NCI-H446 treated with DMSO at 0.1 percent for 48 hours (cell line): ENCODE measurements around the gene SLIT1.
A peak's percentile ranks its signal among the peaks of the same experiment; 100 is the strongest.

ENCODE experiments used
- DNase-seq: peaks from one replicate; lab custom pipeline; 2025; lab: John Stamatoyannopoulos, UW

SLIT1 gene

DNA sequence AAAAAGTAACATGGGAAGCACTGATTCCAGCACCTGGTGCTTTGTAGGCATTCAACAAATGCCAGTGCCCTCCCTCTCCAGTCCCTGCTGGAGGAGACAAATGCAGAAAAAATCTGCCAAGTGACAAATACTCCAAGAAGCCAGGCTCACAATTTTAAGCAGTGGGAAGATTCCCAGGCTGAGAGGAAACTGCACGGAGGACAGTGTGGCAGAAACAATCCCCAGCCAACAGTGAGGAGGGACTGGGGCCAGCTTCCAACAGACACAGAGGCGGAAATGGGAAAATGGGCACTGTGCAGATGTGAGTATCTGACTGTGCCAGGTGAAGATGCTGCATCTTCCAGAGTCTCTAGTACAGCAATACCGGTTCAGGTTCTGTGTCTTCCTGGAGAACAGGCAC, 106.3 kb downstream of the SLIT1 start:
- DNase-seq, result no peak

DNA sequence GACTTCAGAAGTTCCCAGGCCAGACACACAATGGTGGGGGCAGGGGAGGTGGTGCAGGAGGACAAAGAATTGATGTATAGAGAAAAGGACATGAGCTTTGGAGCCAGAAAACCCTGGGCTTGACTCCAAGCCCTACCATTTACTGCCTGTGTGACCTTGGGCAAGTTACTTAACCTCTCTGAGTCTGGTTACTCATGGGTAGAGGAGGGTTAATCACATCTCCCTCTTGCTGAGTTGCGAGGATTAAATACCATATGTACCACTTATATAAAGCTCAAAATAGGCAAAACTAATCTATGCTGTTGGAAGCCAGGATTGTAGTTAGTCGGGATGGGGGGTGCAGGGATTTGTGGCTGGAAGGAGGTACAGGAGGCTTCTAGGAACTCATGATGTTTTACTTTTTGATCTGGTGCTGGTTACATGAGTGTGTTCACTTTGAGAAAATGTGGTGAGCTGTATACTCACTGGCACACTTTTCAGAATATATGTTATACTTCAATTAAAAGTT, 106.8 kb downstream of the SLIT1 start:
- no peak for DNase-seq

DNA sequence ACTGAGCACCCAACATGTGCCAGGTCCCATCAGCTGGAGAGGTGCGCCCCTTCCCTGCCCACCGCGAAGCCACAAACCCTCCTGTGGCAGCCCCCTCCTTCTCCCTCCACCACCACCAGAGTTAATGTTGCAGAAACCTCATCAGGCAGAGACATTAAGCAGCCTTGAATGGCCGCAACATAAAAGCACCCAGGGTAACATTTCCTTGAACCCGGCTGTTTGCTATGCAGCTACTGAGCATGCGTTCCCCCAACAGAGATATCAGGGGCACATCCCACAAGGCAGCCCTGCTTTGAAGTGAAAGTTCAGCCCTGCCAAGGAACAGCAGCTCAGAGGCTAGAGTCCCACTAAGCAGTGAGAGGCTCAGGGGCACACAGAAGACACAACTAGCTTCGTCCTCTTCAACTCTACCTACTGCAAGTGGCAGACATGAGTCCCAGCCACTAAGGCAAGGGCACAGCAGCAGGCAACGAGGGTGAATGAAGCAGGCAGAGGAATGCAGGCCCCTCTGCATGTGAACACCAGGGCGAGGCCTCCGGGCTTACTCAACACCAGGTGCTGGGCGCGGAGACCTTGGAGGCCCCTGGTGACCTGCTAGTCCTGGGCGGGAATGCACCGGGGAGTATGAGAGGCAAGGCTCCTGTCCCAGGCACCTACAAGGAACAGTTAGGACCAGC, 107.4 kb downstream of the SLIT1 start:
- DNase-seq, result no peak

DNA sequence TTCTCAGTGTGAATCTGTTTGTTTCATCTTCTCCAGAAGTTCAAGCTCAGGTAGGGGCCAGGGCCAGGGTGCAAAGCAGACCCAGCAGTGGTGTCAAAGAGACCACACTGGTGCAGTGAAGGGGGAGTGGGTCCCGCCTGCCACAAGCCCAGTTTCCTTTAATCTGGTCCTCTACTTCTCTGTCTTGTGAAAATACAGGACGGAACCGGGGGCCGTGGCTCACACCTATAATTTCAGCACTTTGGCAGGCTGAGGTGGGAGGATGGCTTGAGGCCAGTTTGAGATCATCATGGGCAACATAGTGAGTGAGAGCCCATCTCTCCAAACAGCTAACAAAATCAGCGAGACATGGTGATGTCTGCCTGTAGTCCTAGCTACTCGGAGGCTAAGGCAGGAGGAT, 109.0 kb downstream of the SLIT1 start:
- DNase-seq, result no peak

DNA sequence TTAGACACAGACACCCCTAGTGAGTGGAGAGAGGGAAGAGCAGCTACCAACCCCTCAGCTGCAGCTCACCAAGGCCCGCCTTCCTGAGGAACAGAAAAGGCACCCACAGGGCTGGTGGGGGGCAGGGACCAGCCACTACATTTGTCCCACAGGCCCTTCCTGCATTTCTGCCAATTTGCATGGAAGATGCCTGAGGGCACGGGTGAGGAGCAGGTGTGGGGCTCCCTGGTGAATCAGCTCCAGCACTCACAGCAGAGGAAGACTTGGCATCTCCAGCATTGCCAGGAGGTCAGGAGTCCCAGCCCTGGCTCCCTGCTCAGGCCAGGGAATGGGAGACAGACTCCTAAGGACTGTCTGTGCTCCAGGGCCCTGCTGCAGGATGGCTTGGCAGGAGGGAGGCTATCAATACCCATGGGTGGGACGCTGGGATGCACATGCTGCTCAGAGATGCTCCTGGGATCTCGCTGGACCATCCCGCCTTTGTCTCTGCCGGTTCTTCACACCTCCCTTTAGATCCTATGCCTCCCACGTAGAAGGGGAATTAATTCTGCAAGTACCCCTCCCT, 109.7 kb downstream of the SLIT1 start:
- DNase-seq, result no peak

DNA sequence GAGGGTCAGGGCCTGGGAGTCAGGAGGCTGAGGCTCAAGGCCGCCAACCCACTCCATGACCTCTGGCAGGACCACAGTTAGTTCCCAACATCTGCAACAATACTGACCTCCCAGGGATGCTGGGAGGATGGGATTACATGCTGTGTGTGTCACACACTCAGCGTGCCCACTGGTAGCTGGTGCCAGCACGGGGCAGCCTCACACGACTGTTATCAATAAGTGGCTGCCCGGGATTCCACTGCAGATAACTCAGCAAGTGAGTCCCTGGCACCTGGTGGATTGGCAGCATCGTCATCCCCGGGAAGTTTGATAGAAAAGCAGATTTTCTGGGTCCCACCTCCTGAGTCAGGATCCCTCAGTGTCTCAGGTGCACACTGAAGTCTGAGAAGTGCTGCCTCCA, 110.3 kb downstream of the SLIT1 start:
- DNase-seq, result no peak

DNA sequence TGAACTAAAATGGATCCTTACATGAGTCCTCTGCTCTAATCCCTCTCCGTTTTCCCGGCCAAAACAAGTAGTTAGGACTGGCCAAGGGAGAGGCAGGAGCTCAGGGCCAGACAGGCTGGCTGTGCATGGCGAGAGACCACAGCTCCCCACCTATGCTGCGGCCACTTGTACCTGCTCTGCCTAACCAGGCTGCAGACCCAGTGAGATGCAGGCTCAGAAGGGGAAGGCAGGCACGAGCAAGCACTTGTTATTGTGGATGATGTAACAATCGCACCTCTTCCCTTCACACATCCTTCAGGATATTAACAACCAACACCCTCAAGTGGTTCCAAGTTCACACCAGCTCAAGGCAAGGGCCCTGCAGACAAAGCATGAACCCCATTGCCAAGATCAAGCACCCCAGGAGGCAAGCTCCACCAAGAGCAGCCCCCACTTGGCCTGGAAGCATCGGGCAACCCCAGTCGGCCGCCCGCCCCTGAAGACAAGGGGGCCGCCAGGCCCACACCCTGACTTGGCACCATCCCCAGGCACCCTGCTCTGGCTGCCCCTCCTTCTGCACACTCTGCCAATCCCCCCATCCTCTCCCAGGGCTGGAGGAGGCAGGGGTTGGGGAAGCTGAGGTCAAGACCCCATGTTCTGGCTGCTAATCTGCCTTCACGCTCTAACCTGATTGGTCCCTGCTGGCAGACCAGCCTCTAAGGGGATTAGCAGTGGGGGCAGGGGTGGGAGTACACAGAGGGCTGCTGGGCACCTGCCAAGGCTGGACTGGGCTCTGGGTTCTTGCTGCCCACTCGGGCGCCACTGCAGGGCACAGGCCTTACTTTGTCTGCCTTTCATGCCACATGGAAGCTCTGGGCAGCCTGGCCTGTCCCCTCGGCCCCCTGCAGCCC, 111.3 kb downstream of the SLIT1 start:
- DNase-seq, result no peak

DNA sequence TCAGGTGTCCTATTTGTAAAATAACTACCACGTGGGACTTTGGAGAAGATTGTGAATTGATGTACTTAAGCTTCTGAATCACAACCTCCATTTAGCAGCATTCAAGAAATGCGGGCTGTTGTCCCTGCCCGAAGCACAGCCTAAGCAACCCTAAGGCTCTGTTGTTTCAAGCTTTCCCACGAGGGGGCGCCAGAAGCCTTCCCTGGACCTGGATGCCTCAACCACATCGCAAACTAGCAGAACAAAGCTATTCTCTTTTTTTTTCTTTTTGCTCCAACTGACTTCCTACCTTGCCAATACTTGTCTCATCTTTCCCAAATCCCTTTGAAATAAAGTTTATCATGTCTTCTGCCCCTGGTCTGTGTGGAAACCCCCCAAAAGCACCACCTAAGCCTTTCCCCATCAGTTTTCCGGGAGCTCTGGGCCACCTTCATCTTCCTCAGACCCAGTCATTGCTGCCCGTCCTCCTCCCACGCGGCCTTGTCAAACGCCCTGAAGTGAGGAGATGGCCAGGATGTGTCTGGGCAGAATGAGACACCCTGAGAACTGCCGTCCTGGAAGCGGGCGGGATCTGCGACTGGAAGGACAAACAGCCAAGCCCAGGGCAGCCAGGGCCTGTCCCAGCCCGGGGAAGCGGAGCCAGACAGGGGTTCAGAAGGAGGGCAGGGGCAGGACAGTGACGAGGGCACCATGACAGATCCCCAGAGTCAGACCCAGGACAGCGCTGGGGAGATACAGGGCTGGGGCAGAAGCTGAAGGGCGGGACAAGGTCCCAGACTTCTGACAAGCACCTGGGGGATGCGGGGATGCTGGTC, 112.7 kb downstream of the SLIT1 start:
- peak; percentile 1 for DNase-seq

DNA sequence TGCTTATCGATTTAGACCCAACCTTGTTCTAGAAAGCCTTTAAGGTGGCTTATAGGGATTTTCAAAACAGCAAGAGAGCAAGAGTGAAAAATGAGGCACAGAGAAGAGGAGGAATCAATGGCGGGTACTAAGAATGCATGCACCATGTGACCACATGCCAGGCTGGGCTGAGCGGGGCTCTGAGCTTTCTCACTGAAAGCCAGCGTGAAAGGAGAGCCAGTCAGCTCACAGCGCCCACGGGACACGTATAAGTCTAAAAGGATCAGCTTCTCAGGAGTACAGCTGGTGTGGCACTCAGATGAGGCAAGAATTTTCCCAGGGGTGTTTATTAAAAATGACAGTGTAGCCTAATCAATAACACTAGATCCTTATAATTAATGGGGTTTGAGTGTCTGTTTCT, 114.3 kb downstream of the SLIT1 start:
- no peak for DNase-seq

DNA sequence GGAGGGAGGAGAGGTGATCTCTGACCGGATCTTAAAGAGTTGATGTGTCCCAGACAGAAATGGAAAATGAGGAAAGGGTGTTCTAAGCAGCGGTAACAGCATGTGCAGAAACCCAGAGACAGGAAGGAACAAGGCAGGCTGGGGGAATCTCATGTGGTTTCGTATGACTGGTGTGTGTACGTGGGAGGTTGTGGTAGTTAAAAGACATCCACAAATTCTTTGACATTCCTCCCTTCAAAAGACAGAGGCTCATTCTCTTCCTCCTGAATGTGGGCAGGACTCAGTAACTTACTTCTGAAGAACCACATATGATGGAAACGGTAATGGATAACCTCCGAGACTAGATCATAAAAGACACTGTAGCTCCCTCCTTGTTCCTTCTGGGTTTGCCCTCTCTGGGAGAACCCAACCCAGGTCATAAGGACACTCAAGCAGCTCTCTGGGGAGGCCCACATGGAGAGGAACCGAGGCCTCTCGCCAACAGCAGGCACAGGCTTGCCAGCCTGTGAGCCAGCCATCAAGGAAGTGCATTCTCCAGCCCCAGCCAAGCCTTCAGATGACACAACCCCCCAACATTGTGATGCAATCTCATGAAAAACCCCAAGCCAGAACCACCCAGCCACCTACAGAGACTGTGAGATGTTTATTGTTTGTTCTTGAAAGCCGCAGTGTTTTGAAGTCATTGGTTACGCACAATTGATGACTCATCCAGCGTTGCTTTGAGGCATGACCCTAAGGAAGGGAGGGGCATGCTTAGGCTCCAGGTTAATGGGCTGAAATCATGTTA, 116.0 kb downstream of the SLIT1 start:
- DNase-seq, result no peak

DNA sequence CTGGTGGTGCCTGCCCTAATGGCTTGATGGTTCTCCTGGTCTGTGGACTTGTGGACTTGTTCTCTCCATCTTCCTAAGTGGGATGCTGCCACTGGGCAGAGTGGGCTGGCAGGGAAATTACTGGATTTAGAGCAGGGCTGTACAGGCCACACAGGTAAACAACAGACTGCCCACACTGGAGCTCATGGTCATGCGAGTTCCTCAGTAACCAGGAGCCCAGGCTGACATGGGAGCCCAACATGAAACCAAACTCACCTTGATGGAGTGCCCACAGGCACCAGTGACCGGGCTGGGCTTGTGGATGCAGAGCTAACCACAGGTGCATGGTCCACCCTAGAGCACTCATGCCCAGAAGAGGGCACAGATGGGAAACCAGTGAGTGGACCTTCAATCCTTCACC, 116.7 kb downstream of the SLIT1 start:
- DNase-seq, result no peak

DNA sequence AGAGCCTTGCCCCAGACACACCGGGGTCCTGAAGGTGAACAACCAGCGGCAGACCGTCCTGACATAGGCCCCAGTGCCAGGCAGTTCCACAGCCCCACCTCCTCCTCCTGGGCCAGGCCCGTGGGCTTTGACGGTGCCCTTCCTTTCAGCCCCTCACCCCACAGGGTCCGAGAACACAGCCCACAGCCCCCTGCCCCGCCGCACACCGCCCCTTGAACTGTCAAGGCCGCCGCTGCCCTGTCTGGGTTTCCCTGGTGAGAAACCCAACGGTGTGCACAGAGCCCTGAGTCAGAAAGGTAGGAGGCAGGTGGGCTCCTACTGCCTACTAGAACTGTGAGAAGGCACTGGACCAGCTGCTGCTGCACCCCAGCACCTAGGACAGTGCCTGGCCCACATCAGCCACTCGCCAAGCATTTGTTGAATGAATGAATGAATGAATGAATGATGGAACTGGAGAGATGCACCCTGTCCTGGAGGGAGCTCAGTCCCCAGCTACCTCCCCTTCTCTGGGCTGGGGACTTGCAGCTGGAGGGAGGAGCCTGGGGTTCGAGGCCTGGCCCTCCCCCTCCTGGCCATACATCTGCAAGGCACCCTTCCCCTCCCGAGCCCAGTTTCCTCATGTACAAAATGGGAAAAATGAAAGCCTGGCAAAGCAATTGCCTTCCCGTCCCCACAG, 117.9 kb downstream of the SLIT1 start:
- DNase-seq, result no peak

DNA sequence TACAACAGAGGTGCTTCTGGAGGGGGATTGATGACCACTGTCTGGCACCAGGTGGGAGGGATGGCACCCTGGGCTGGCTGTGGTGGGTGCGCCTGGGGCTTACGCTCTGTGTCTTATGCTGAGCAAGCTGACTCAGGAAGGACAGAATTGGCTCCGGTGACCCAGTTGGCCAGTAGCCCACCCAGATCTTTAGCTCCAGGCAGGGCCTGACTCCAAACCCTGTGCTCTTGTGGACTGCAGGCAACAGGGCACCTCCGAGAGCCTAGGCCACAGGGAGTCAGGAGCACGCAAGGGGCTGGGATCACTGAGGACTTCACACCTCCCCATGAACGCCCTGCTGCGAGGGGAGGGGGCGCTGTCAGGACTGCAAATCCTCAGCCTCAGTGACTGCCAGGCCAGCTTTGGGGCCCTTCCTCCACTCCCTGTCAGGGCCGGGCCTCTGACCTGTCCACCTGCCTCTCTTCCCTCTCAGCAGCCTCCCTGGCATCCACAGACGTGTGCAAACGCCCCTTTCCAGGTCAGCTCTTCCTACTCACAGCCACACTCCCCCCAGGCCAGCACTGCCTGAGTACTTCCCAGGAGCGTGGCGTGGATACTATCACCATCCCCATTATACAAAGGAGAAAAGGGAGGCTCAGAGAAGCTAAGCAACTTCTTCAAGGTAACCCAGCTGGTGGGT, 118.7 kb downstream of the SLIT1 start:
- no peak for DNase-seq

DNA sequence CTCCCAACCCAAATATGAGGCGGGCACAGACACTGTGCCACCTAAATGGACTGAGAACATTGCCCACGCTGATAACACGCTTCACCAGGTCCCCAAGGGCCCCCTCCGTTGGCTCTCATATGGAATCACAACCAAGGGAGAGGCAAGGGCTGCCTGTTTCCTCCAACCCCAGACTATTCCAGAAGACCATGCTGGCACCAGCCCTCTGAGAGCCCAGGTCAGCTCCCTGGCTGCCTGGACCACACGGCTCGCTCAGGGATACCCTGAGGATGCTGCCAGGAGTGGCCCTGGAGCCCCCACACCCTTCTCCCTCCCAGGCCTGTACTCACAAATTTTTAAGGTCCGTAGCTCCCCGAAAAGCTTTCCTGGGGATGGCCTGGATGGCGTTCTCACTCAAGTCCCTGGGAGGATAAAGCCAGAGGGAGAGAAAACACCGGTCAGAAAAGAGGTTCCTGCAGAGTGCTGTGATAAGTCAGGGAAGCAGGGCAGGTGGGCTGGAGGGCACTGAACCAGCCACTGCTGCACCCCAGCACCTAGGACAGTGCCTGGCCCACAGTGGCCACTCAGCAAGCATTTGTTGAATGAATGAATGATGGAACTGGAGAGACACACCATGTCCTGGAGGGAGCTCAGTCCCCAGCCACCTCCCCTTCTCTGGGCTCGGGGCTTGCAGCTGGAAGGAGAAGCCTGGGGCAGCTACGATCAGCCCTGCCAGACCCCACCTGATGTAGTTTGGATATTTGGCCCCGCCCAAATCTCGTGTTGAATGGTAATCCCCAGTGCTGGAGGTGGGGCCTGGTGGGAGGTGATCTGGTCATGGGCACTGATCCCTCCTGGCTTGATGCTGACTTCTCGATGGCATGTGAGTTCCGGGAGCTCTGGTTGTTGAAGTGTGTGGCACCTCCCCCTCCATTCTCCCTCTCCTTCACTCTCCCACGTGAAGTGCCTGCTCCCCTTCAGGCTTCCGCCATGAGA, 119.8 kb downstream of the SLIT1 start:
- no peak for DNase-seq

DNA sequence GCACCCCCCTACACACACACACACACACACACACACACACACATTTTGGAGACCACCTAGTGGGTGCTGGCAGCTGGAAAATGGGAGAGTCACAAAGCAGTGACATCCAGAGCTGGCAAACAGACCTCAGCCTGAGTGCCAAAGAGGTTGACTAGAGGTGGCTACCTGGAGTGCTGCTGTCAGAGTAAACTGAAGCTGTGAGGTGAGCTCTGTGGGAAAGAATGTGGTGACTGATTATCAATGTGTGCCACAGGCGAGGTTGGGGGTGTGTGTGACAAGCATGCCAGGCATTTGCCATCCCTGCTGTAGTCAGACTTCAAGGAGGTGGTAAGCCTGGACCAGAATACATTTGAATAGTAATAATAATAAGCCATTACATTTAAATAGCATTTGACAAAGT, 120.6 kb downstream of the SLIT1 start:
- DNase-seq, result no peak

DNA sequence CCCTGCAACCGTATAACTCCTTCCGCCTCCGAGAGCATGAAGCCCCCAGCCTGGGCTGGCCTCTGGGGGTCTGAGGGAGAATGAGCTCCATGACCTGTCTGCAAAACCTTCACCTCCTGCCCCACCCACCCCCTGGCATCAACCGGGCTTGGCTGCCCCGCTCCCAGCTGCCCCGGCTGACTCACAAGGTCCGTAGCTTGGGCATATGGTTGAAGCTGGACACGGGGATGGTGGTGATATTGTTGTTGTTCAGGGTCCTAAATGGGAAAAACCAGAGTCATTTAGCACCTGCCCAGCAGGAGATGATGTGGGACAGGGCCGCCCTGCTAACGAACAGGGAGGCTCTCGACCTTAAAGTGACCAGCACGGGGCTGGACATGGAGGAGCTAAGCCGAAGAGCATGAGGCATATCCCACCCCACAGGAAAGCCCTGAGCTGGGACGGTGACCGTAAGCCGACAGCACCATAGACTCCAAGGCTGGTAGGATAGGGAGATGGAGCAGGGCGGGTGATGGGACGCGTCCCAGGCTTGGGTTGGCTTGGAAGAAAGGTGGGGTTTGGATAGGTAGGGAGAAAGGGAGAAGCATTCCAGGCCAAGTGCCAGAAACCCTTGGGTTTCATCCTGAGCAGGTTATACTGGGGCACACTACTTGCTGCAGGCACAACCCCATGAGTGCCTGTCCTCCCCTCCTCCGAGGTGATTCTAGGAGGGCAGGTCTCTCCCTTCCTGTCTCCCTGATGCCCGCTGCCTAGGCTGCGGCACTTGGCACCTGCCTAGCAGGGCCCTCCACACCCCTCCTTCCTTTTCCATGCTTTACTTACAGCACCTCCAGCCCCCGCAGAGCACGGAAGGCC, 121.5 kb downstream of the SLIT1 start:
- DNase-seq, result no peak

DNA sequence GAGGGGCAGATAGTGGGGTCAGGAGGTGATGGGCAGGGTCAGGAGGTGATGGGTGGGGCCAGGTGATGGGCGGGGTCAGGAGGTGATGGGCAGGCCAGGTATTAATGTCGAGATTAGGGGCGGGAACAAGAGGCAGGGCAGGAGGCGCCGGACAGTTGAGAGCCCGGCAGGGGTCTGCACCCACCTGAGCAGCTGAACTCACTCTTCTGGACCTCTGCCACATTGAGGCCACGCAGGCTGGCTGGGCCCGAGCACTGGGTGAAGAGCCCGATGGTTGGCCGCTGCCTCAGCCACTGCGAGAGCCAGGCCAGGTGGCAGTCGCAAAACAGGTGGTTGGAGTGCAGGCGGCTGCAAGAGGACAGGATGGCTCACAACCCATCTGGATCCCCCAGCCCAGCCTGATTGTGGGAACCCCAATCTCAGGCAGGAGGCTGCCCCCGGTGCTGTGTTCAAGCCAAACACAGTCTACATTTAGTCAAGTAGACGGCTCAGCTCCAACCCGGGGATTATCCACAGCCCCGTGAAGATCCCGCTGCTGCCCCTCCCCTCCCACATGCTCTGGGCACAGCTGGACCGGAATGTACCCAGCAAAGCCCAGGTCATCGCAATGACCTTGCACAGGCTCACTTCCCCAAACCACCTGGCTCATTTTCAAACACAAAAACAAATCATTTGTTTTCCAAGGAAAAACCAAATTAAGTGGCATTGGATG, 122.3 kb downstream of the SLIT1 start:
- no peak for DNase-seq
